MM.1S (cell line): Measurements from ENCODE around the gene SPTLC1.
A peak's percentile ranks its signal among the peaks of the same experiment; 100 is the strongest.
"Not testable (repeated sequence)": the region's sequence is repeated elsewhere in the genome, so short reads cannot be mapped to it uniquely, and the experiment has no call there.

ENCODE experiments used
- DNase-seq: peaks from one replicate; pipeline ENCODE4 v3.0.0-alpha.2; 2015
- H2AFZ ChIP-seq: fragments of 300-600 bp; sonication (generic); 2 replicates; pipeline ENCODE4 v1.6.0; 2016; ENCODE audit warnings: antibody characterized with exemption, low read length
- H3F3A ChIP-seq: fragments of 300-600 bp; sonication (generic); 2 replicates; pipeline ENCODE4 v1.6.1; 2016; ENCODE audit warnings: mild to moderate bottlenecking, antibody characterized with exemption, low read length, moderate library complexity, mixed read lengths; ENCODE audit not compliant: insufficient read depth
- H3K27ac ChIP-seq: fragments of 300-600 bp; sonication (generic); 2 replicates; pipeline ENCODE4 v1.5.1; 2016; ENCODE audit warnings: mild to moderate bottlenecking, low read length
- H3K27me3 ChIP-seq: fragments of 300-600 bp; sonication (generic); replicated peaks from 2 replicates; pipeline ENCODE4 v1.6.0; 2016; ENCODE audit warnings: low read length; ENCODE audit not compliant: insufficient read depth
- H3K36me3 ChIP-seq: fragments of 300-600 bp; sonication (generic); replicated peaks from 2 replicates; pipeline ENCODE4 v1.6.1; 2016; ENCODE audit warnings: mild to moderate bottlenecking, low read length, mixed read lengths; ENCODE audit not compliant: insufficient read depth
- H3K4me1 ChIP-seq: fragments of 300-600 bp; sonication (generic); 2 replicates; pipeline ENCODE4 v1.6.1; 2016; ENCODE audit warnings: low read length, mixed read lengths
- H3K4me2 ChIP-seq: fragments of 300-600 bp; sonication (generic); 2 replicates; pipeline ENCODE4 v1.6.0; 2016; ENCODE audit warnings: low read depth, low read length
- H3K4me3 ChIP-seq: fragments of 300-600 bp; sonication (generic); 2 replicates; pipeline ENCODE4 v1.5.1; 2016; ENCODE audit warnings: low read length, mixed read lengths
- H3K79me2 ChIP-seq: fragments of 300-600 bp; sonication (generic); 2 replicates; pipeline ENCODE4 v1.6.1; 2016; ENCODE audit warnings: mixed run types, low read length, mixed read lengths
- H3K9ac ChIP-seq: fragments of 300-600 bp; sonication (generic); 2 replicates; pipeline ENCODE4 v1.6.1; 2016; ENCODE audit warnings: low read length, mixed read lengths
- H3K9me2 ChIP-seq: fragments of 300-600 bp; sonication (generic); replicated peaks from 2 replicates; pipeline ENCODE4 v1.6.1; 2016; ENCODE audit warnings: mild to moderate bottlenecking, low read length, mixed read lengths; ENCODE audit not compliant: insufficient read depth
- H3K9me3 ChIP-seq: fragments of 300-600 bp; sonication (generic); replicated peaks from 2 replicates; pipeline ENCODE4 v1.6.1; 2016; ENCODE audit warnings: mild to moderate bottlenecking, low read length, mixed read lengths; ENCODE audit not compliant: insufficient read depth
- H4K20me1 ChIP-seq: fragments of 300-600 bp; sonication (generic); 2 replicates; pipeline ENCODE4 v1.6.1; 2016; ENCODE audit warnings: mild to moderate bottlenecking, low read length, moderate library complexity, mixed read lengths; ENCODE audit not compliant: insufficient read depth
- CTCF ChIP-seq: fragments of 300-600 bp; sonication (generic); IDR thresholded peaks from 2 replicates; pipeline ENCODE4 v1.5.1; 2016; ENCODE audit warnings: antibody characterized with exemption, low read length, mixed read lengths
- EZH2 ChIP-seq: fragments of 300-600 bp; sonication (generic); optimal IDR thresholded peaks from 2 replicates; pipeline ENCODE3; 2017; ENCODE audit warnings: low read depth, mild to moderate bottlenecking, antibody characterized with exemption, low read length, mixed read lengths
- EZH2phosphoT487 ChIP-seq: fragments of 300-600 bp; sonication (generic); IDR thresholded peaks from 2 replicates; pipeline ENCODE4 v1.6.1; 2018; ENCODE audit warnings: antibody characterized with exemption, low read length

The SPTLC1 gene

GRCh38 chr9:92140074-92140753, 25.0 kb upstream of the SPTLC1 start:
- no peaks in the 10 kb centered on the region for H3K79me2 ChIP-seq
- TF ChIP-seq EZH2, result no peak
- TF ChIP-seq CTCF, result peak; percentile 92
- TF ChIP-seq EZH2phosphoT487, result no peak
- H3K9me3 ChIP-seq, result no peaks in the 10 kb centered on the region
- H3K36me3 ChIP-seq, result no peaks in the 10 kb centered on the region
- H3K9me2 ChIP-seq, result no peaks in the 10 kb centered on the region
- DNase-seq, result peak; percentile 68
- peaks cover 15% of the 10 kb centered on the region for H3K27me3 ChIP-seq
- peaks cover 6% of the 10 kb centered on the region; the same call in 1 of the 2 replicates for H3K4me1 ChIP-seq
- peak overlapping the region; percentile 42 for H2AFZ ChIP-seq
- peak overlapping the region; percentile 37 for H3K4me3 ChIP-seq
- H3K9ac ChIP-seq, result no peak overlapping the region
- no peaks in the 10 kb centered on the region for H3F3A ChIP-seq
- peak overlapping the region; percentile 76; the same call in 1 of the 2 replicates for H3K4me2 ChIP-seq
- no peak overlapping the region for H3K27ac ChIP-seq
- H4K20me1 ChIP-seq, result no peaks in the 10 kb centered on the region

- H4K20me1 ChIP-seq, H3K9ac ChIP-seq, H3K36me3 ChIP-seq, H3K9me3 ChIP-seq, H3F3A ChIP-seq, H3K4me2 ChIP-seq, H3K79me2 ChIP-seq, DNase-seq, H3K4me1 ChIP-seq, H3K27ac ChIP-seq, H2AFZ ChIP-seq, H3K4me3 ChIP-seq, H3K9me2 ChIP-seq: not testable (repeated sequence)
- peaks cover 15% of the 10 kb centered on the region for H3K27me3 ChIP-seq
Measured at GRCh38 chr9:92138960-92139540, 23.8 kb upstream of the SPTLC1 start.

- Histone ChIP-seq H2AFZ (no peak overlapping the region), H3F3A (no peaks in the 10 kb centered on the region), H3K4me3 (no peak overlapping the region), H3K27me3 (peaks cover 15% of the 10 kb centered on the region), H3K9me3 (no peaks in the 10 kb centered on the region), H3K79me2 (no peaks in the 10 kb centered on the region), H3K36me3 (no peaks in the 10 kb centered on the region), H3K9me2 (no peaks in the 10 kb centered on the region), H4K20me1 (no peaks in the 10 kb centered on the region), H3K9ac (no peak overlapping the region), H3K4me2 (no peak overlapping the region), H3K27ac (no peak overlapping the region), H3K4me1 (peaks cover 6% of the 10 kb centered on the region; the same call in 1 of the 2 replicates)
- DNase-seq, result peak; percentile 59
- TF ChIP-seq CTCF (peak; percentile 83), EZH2 (no peak)
Measured at GRCh38 chr9:92138157-92138959, 23.1 kb upstream of the SPTLC1 start.
